Type B pancreatic cell (in vitro differentiated cells): ENCODE results near the gene LRRC56. TPM values are rescaled to one million over a fixed set of nuclear protein-coding genes. Genes with fewer than 3 reads are reported as not detected.

ENCODE experiments used
- DNase-seq: peaks from one replicate; pipeline ENCODE4 v3.0.0; 2021; ENCODE audit warnings: mixed read lengths; ENCODE audit not compliant: unreplicated experiment; ENCODE audit errors: extremely low spot score
- H3K27ac Mint-ChIP-seq: 2 replicates; pipeline ENCODE4 v1.8.0; 2021; ENCODE audit warnings: mild to moderate bottlenecking, mixed read lengths
- H3K27me3 Mint-ChIP-seq: 2 replicates; pipeline ENCODE4 v1.8.0; 2021; ENCODE audit warnings: mixed read lengths
- H3K36me3 Mint-ChIP-seq: 2 replicates; pipeline ENCODE4 v1.8.0; 2021; ENCODE audit warnings: mixed read lengths
- H3K4me1 Mint-ChIP-seq: one replicate; pipeline ENCODE4 v1.8.0; 2021; ENCODE audit warnings: mixed read lengths; ENCODE audit not compliant: unreplicated experiment
- H3K4me3 Mint-ChIP-seq: 2 replicates; pipeline ENCODE4 v1.8.0; 2021; ENCODE audit warnings: mild to moderate bottlenecking, mixed read lengths
- H3K9me3 Mint-ChIP-seq: 2 replicates; pipeline ENCODE4 v1.8.0; 2021; ENCODE audit warnings: mixed read lengths
- CTCF ChIP-seq: fragments of 200-600 bp; sonication (generic); conservative IDR thresholded peaks from 2 replicates; pipeline ENCODE4 v1.5.0; 2021; ENCODE audit warnings: antibody characterized with exemption, mild to moderate bottlenecking
- total RNA-seq: library from RNA; stranded (reverse); gene quantifications from 2 replicates; pipeline ENCODE4 v1.2.1, GENCODE V29; 2021; ENCODE audit warnings: low replicate concordance

The LRRC56 gene
- total RNA-seq, 1 donor from 2014 or later: 1.7 TPM

- Mint-ChIP-seq H3K4me1 (peaks cover 5% of the 10 kb centered on the region), H3K36me3 (no peaks in the 10 kb centered on the region), H3K27ac (peak overlapping the region; percentile 94), H3K27me3 (peaks cover 16% of the 10 kb centered on the region), H3K9me3 (no peaks in the 10 kb centered on the region), H3K4me3 (peak overlapping the region; percentile 93)
- no peak for TF ChIP-seq CTCF
- DNase-seq: no peak
Measured at GRCh38 chr11:561148-562003, 24.0 kb downstream of the LRRC56 start.

- DNase-seq: no peak
- Mint-ChIP-seq H3K4me1 (peaks cover 5% of the 10 kb centered on the region), H3K27ac (no peak overlapping the region), H3K36me3 (no peaks in the 10 kb centered on the region), H3K9me3 (no peaks in the 10 kb centered on the region), H3K27me3 (peaks cover 8% of the 10 kb centered on the region), H3K4me3 (peak overlapping the region; percentile 93)
- TF ChIP-seq CTCF: no peak
Measured at GRCh38 chr11:562046-562645, 24.8 kb downstream of the LRRC56 start.

- peak; percentile 65 for DNase-seq
- H3K9me3 Mint-ChIP-seq: no peaks in the 10 kb centered on the region
- no peak for TF ChIP-seq CTCF
- H3K27me3 Mint-ChIP-seq: peaks cover 4% of the 10 kb centered on the region
- peaks cover 5% of the 10 kb centered on the region for H3K4me1 Mint-ChIP-seq
- H3K4me3 Mint-ChIP-seq: peak overlapping the region; percentile 65
- peak overlapping the region; percentile 90 for H3K27ac Mint-ChIP-seq
- no peaks in the 10 kb centered on the region for H3K36me3 Mint-ChIP-seq
Measured at GRCh38 chr11:563066-563811, 25.9 kb downstream of the LRRC56 start.

GRCh38 chr11:563812-564578 is 26.7 kb downstream of the LRRC56 start:
- no peak for TF ChIP-seq CTCF
- H3K4me1 Mint-ChIP-seq: peaks cover 5% of the 10 kb centered on the region
- peak overlapping the region; percentile 90 for H3K27ac Mint-ChIP-seq
- no peaks in the 10 kb centered on the region for H3K9me3 Mint-ChIP-seq
- no peaks in the 10 kb centered on the region for H3K36me3 Mint-ChIP-seq
- DNase-seq: peak; percentile 72
- peaks cover 4% of the 10 kb centered on the region for H3K27me3 Mint-ChIP-seq
- H3K4me3 Mint-ChIP-seq: peak overlapping the region; percentile 77

- Mint-ChIP-seq H3K36me3 (no peaks in the 10 kb centered on the region), H3K4me1 (no peaks in the 10 kb centered on the region), H3K9me3 (no peaks in the 10 kb centered on the region), H3K27me3 (no peaks in the 10 kb centered on the region), H3K27ac (peak overlapping the region; percentile 78), H3K4me3 (peak overlapping the region; percentile 41)
- DNase-seq: no peak
- TF ChIP-seq CTCF: no peak
Measured at GRCh38 chr11:565921-566509, 28.7 kb downstream of the LRRC56 start.
